H9 (cell line): Measurements from ENCODE around the gene CDKAL1. TPM values are rescaled to one million over a fixed set of nuclear protein-coding genes. Genes with fewer than 3 reads are reported as not detected.

Experiments used
- DNase-seq: peaks from one replicate; pipeline ENCODE4 v3.0.0-alpha.2; 2017
- H2AFZ ChIP-seq: one replicate; pipeline ENCODE4 v1.6.1; 2013; ENCODE audit warnings: mild to moderate bottlenecking, low read length, control low read depth, moderate library complexity
- H2AK5ac ChIP-seq: 2 replicates; pipeline ENCODE4 v1.6.1; 2013; ENCODE audit warnings: low read length, control low read depth, mixed read lengths; ENCODE audit not compliant: insufficient read length
- H2BK120ac ChIP-seq: one replicate; pipeline ENCODE4 v1.6.1; 2013; ENCODE audit warnings: low read depth, mild to moderate bottlenecking, low read length, control low read depth, inconsistent platforms; ENCODE audit not compliant: poor library complexity, severe bottlenecking
- H2BK12ac ChIP-seq: 2 replicates; pipeline ENCODE4 v1.6.1; 2013; ENCODE audit warnings: low read length, control low read depth, mixed read lengths, low read depth; ENCODE audit not compliant: insufficient read length
- H2BK15ac ChIP-seq: 2 replicates; pipeline ENCODE4 v1.6.1; 2013; ENCODE audit warnings: low read depth, low read length, control low read depth
- H2BK20ac ChIP-seq: one replicate; pipeline ENCODE4 v1.6.1; 2013; ENCODE audit warnings: low read depth, mild to moderate bottlenecking, low read length, control low read depth, inconsistent platforms; ENCODE audit not compliant: poor library complexity, severe bottlenecking
- H2BK5ac ChIP-seq: 2 replicates; pipeline ENCODE4 v1.6.1; 2013; ENCODE audit warnings: low read length, control low read depth, mixed read lengths; ENCODE audit not compliant: insufficient read length
- H3K14ac ChIP-seq: 2 replicates; pipeline ENCODE4 v1.6.1; 2013; ENCODE audit warnings: low read length, control low read depth; ENCODE audit not compliant: insufficient read depth
- H3K18ac ChIP-seq: 2 replicates; pipeline ENCODE4 v1.6.1; 2013; ENCODE audit warnings: low read depth, mild to moderate bottlenecking, mixed read lengths, low read length, control low read depth; ENCODE audit not compliant: insufficient read length
- H3K23ac ChIP-seq: 2 replicates; pipeline ENCODE4 v1.6.1; 2013; ENCODE audit warnings: low read length, control low read depth, mixed read lengths, low read depth; ENCODE audit not compliant: insufficient read length
- H3K23me2 ChIP-seq: 2 replicates; pipeline ENCODE4 v1.6.1; 2013; ENCODE audit warnings: low read depth, mild to moderate bottlenecking, mixed read lengths, low read length, control low read depth; ENCODE audit not compliant: insufficient read length, poor library complexity, severe bottlenecking
- H3K27ac ChIP-seq: 2 replicates; pipeline ENCODE4 v1.5.1; 2013; ENCODE audit warnings: low read length, control low read depth, mixed read lengths, low read depth; ENCODE audit not compliant: insufficient read length
- H3K27me3 ChIP-seq: 2 replicates; pipeline ENCODE4 v1.6.1; 2013; ENCODE audit warnings: low read length, control low read depth, inconsistent platforms; ENCODE audit not compliant: insufficient read depth
- H3K4ac ChIP-seq: 2 replicates; pipeline ENCODE4 v1.6.1; 2013; ENCODE audit warnings: low read depth, mild to moderate bottlenecking, control low read depth, inconsistent platforms, low read length, moderate library complexity
- H3K4me1 ChIP-seq: 2 replicates; pipeline ENCODE4 v1.6.1; 2013; ENCODE audit warnings: low read length, control low read depth, inconsistent platforms; ENCODE audit not compliant: insufficient read depth
- H3K4me2 ChIP-seq: 2 replicates; pipeline ENCODE4 v1.6.1; 2013; ENCODE audit warnings: low read length, control low read depth, mixed read lengths; ENCODE audit not compliant: insufficient read length, insufficient read depth
- H3K56ac ChIP-seq: 2 replicates; pipeline ENCODE4 v1.6.1; 2013; ENCODE audit warnings: low read depth, mild to moderate bottlenecking, mixed read lengths, low read length, control low read depth; ENCODE audit not compliant: insufficient read length
- H3K79me1 ChIP-seq: 2 replicates; pipeline ENCODE4 v1.6.1; 2013; ENCODE audit warnings: low read depth, mild to moderate bottlenecking, moderate library complexity, low read length, control low read depth, inconsistent platforms; ENCODE audit not compliant: insufficient read depth, poor library complexity, severe bottlenecking
- H3K79me2 ChIP-seq: 2 replicates; pipeline ENCODE4 v1.6.1; 2013; ENCODE audit warnings: low read length, control low read depth, inconsistent platforms; ENCODE audit not compliant: insufficient read depth
- H3K9ac ChIP-seq: 2 replicates; pipeline ENCODE4 v1.6.1; 2013; ENCODE audit warnings: low read length, control low read depth, mixed read lengths; ENCODE audit not compliant: insufficient read length; ENCODE audit errors: extremely low read depth
- H3K9me3 ChIP-seq: one replicate; pipeline ENCODE4 v1.6.1; 2013; ENCODE audit warnings: low read depth, low read length, inconsistent platforms; ENCODE audit not compliant: control insufficient read depth
- H3T11ph ChIP-seq: one replicate; pipeline ENCODE4 v1.6.1; 2013; ENCODE audit warnings: mild to moderate bottlenecking, low read length, control low read depth, inconsistent platforms
- H4K20me1 ChIP-seq: one replicate; pipeline ENCODE4 v1.6.1; 2013; ENCODE audit not compliant: control insufficient read depth, insufficient read length, insufficient read depth
- H4K5ac ChIP-seq: 2 replicates; pipeline ENCODE4 v1.6.1; 2013; ENCODE audit warnings: low read depth, mild to moderate bottlenecking, mixed read lengths, low read length, control low read depth; ENCODE audit not compliant: insufficient read length
- H4K8ac ChIP-seq: replicated peaks from 2 replicates; pipeline ENCODE4 v1.6.1; 2013; ENCODE audit warnings: low read length, control low read depth, mixed read lengths, low read depth; ENCODE audit not compliant: insufficient read length
- H4K91ac ChIP-seq: 2 replicates; pipeline ENCODE4 v1.6.1; 2013; ENCODE audit warnings: low read depth, mild to moderate bottlenecking, moderate library complexity, mixed read lengths, low read length, control low read depth; ENCODE audit not compliant: insufficient read length
- H3K27ac Mint-ChIP-seq, 3 experiments: 2 replicates in 2 of 3; 3 replicates in 1 of 3; pipeline ENCODE4 v1.8.0; 2020 to 2021; ENCODE audit warnings: mixed read lengths in 3 of 3, mild to moderate bottlenecking in 1 of 3, moderate library complexity in 1 of 3
- H3K27me3 Mint-ChIP-seq: 2 replicates; pipeline ENCODE4 v1.8.0; 2021; ENCODE audit warnings: low read depth, mild to moderate bottlenecking, moderate library complexity, mixed read lengths
- H3K36me3 Mint-ChIP-seq, 3 experiments: 2 replicates in 2 of 3; 3 replicates in 1 of 3; pipeline ENCODE4 v1.8.0; 2020 to 2021; ENCODE audit warnings: low read depth in 3 of 3, mixed read lengths in 3 of 3; ENCODE audit not compliant: insufficient read depth in 1 of 3
- H3K4me1 Mint-ChIP-seq, 2 experiments: 2 replicates each; pipeline ENCODE4 v1.8.0; 2020; ENCODE audit warnings: mixed read lengths in 2 of 2
- H3K4me3 Mint-ChIP-seq, 2 experiments: 2 replicates in 1 of 2; 3 replicates in 1 of 2; pipeline ENCODE4 v1.8.0; 2020 to 2021; ENCODE audit warnings: mild to moderate bottlenecking in 2 of 2, mixed read lengths in 2 of 2, moderate library complexity in 1 of 2
- H3K9me3 Mint-ChIP-seq, 2 experiments: 2 replicates in 1 of 2; 3 replicates in 1 of 2; pipeline ENCODE4 v1.8.0; 2020; ENCODE audit warnings: mild to moderate bottlenecking in 2 of 2, mixed read lengths in 2 of 2, moderate library complexity in 1 of 2
- CTCF ChIP-seq: fragments of 200-600 bp; sonication (generic); conservative IDR thresholded peaks from 3 replicates; pipeline ENCODE4 v1.8.0; 2021; ENCODE audit warnings: antibody characterized with exemption, mild to moderate bottlenecking
- total RNA-seq: library from RNA; stranded (reverse); gene quantifications from 2 replicates; pipeline ENCODE4 v1.2.1, GENCODE V29; 2021

CDKAL1 gene
- total RNA-seq, 1 experiment from 2014 or later = 23.0 TPM

- DNase-seq = no peak
- Histone ChIP-seq H3K9ac (no peak overlapping the region), H3K27me3 (no peaks in the 10 kb centered on the region), H2AK5ac (no peak overlapping the region), H3K79me1 (no peaks in the 10 kb centered on the region), H3K9me3 (no peaks in the 10 kb centered on the region), H2BK120ac (no peak overlapping the region), H4K91ac (no peak overlapping the region), H3K14ac (no peak overlapping the region), H3K56ac (no peak overlapping the region), H4K8ac (no peak overlapping the region), H2BK20ac (no peak overlapping the region), H3K23me2 (no peaks in the 10 kb centered on the region), H2BK15ac (no peak overlapping the region), H3K4ac (no peak overlapping the region), H2BK12ac (no peak overlapping the region), H4K20me1 (no peaks in the 10 kb centered on the region), H3K79me2 (no peaks in the 10 kb centered on the region), H3K27ac (no peak overlapping the region), H3K18ac (no peak overlapping the region), H3K23ac (no peak overlapping the region), H3K4me1 (no peaks in the 10 kb centered on the region), H4K5ac (no peak overlapping the region), H3T11ph (no peak overlapping the region), H3K4me2 (no peak overlapping the region), H2BK5ac (no peak overlapping the region), H2AFZ (no peak overlapping the region)
- Mint-ChIP-seq H3K36me3 (no peaks in the 10 kb centered on the region), H3K27ac (no peak overlapping the region), H3K4me1 (peaks cover 0 to 3% of the 10 kb centered on the region in 2 experiments; a peak in 2 of 4 replicates), H3K4me3 (no peak overlapping the region), H3K27me3 (no peaks in the 10 kb centered on the region), H3K9me3 (no peaks in the 10 kb centered on the region; a peak in 1 of 5 replicates)
- no peak for TF ChIP-seq CTCF
Measured at GRCh38 chr6:20841806-20842205, 307.5 kb downstream of the CDKAL1 start.
